ENCODE measurements around the gene MRPL34. TPM values are rescaled to one million over a fixed set of nuclear protein-coding genes. Genes with fewer than 3 reads are reported as not detected.

Gene MRPL34
- total RNA-seq, 2 experiments from 2014 or later: 122 to 128 TPM

- H3K4me3 Mint-ChIP-seq: no peak overlapping the region
- H3K27ac Mint-ChIP-seq: no peak overlapping the region
- no peak for DNase-seq
- no peaks in the 10 kb centered on the region for H3K36me3 Mint-ChIP-seq
- no peaks in the 10 kb centered on the region for H3K9me3 Mint-ChIP-seq
- peaks cover 5% of the 10 kb centered on the region for H3K4me1 Mint-ChIP-seq
- peaks cover 42% of the 10 kb centered on the region for H3K27me3 Mint-ChIP-seq
Measured at GRCh38 chr19:17352608-17353280, 47.1 kb downstream of the MRPL34 start.

GRCh38 chr19:17353386-17353785, 47.7 kb downstream of the MRPL34 start:
- peaks cover 5% of the 10 kb centered on the region for H3K4me1 Mint-ChIP-seq
- no peaks in the 10 kb centered on the region for H3K36me3 Mint-ChIP-seq
- no peak overlapping the region for H3K27ac Mint-ChIP-seq
- no peaks in the 10 kb centered on the region for H3K9me3 Mint-ChIP-seq
- no peak overlapping the region for H3K4me3 Mint-ChIP-seq
- DNase-seq: no peak
- H3K27me3 Mint-ChIP-seq: peaks cover 38% of the 10 kb centered on the region

Other genes starting within 250 kb of the MRPL34 start
- 10 to 100 TPM; 43.1 to 46.0 TPM for gene HAUS8, start 230.4 kb upstream of the MRPL34 start, total RNA-seq
- gene MYO9B, start 230.1 kb upstream of the MRPL34 start, total RNA-seq: 10 to 100 TPM; 84.3 to 86.9 TPM
- 10 to 100 TPM; 26.5 to 27.1 TPM for gene USE1, start 90.5 kb upstream of the MRPL34 start, total RNA-seq
- gene OCEL1, start 79.6 kb upstream of the MRPL34 start, total RNA-seq: 10 to 100 TPM; 11.9 to 12.6 TPM
- gene NR2F6, start 60.0 kb upstream of the MRPL34 start, total RNA-seq: 1 to 10 TPM; 6.9 to 7.1 TPM
- gene USHBP1, start 41.1 kb upstream of the MRPL34 start, total RNA-seq: not detected
- 100 to 1,000 TPM; 107 to 112 TPM for gene BABAM1, start 38.4 kb upstream of the MRPL34 start, total RNA-seq
- gene ANKLE1, start 24.0 kb upstream of the MRPL34 start, total RNA-seq: 10 to 100 TPM; 22.9 to 23.2 TPM
- gene ABHD8, start 2.4 kb upstream of the MRPL34 start, total RNA-seq: 1 to 10 TPM; 4.1 to 4.9 TPM
- gene DDA1, start 3.7 kb downstream of the MRPL34 start, total RNA-seq: 10 to 100 TPM; 41.0 to 43.6 TPM
- gene ANO8, start 29.0 kb downstream of the MRPL34 start, total RNA-seq: 1 to 10 TPM; 2.5 to 2.7 TPM
- 10 to 100 TPM; 49.0 to 49.6 TPM for gene GTPBP3, start 31.7 kb downstream of the MRPL34 start, total RNA-seq
- not detected for gene PLVAP, start 71.5 kb downstream of the MRPL34 start, total RNA-seq
- 1 to 10 TPM in 1 of 2 experiments, under 1 TPM in 1; 0.96 to 1.6 TPM for gene CCDC194, start 88.3 kb downstream of the MRPL34 start, total RNA-seq
- 10 to 100 TPM; 92.6 to 98.6 TPM for gene BST2, start 99.8 kb downstream of the MRPL34 start, total RNA-seq
- gene MVB12A, start 114.2 kb downstream of the MRPL34 start, total RNA-seq: 10 to 100 TPM; 26.4 to 27.4 TPM
- gene TMEM221, start 142.8 kb downstream of the MRPL34 start, total RNA-seq: not detected
- not detected for gene NXNL1, start 155.1 kb downstream of the MRPL34 start, total RNA-seq
- gene SLC27A1, start 164.7 kb downstream of the MRPL34 start, total RNA-seq: 1 to 10 TPM; 2.6 to 2.8 TPM
- 10 to 100 TPM; 55.0 to 58.4 TPM for gene PGLS, start 205.8 kb downstream of the MRPL34 start, total RNA-seq
- 10 to 100 TPM; 78.9 to 80.1 TPM for gene COLGALT1, start 249.8 kb downstream of the MRPL34 start, total RNA-seq